Osteocyte (in vitro differentiated cells): ENCODE data around the gene TBC1D16. TPM values are rescaled to one million over a fixed set of nuclear protein-coding genes. Genes with fewer than 3 reads are reported as not detected.
A peak's percentile ranks its signal among the peaks of the same experiment; 100 is the strongest.

Experiments used
- DNase-seq: peaks from one replicate; pipeline ENCODE4 v3.0.0; 2021; ENCODE audit warnings: mixed read lengths; ENCODE audit not compliant: unreplicated experiment; ENCODE audit errors: extremely low spot score
- H3K27ac Mint-ChIP-seq: one replicate; pipeline ENCODE4 v1.8.0; 2021; ENCODE audit warnings: mild to moderate bottlenecking, mixed read lengths; ENCODE audit not compliant: unreplicated experiment
- H3K27me3 Mint-ChIP-seq: one replicate; pipeline ENCODE4 v1.8.0; 2021; ENCODE audit warnings: mixed read lengths; ENCODE audit not compliant: unreplicated experiment
- H3K36me3 Mint-ChIP-seq: one replicate; pipeline ENCODE4 v1.8.0; 2021; ENCODE audit warnings: mixed read lengths; ENCODE audit not compliant: unreplicated experiment
- H3K4me1 Mint-ChIP-seq: one replicate; pipeline ENCODE4 v1.8.0; 2021; ENCODE audit warnings: mixed read lengths; ENCODE audit not compliant: unreplicated experiment
- H3K4me3 Mint-ChIP-seq: one replicate; pipeline ENCODE4 v1.8.0; 2021; ENCODE audit warnings: mild to moderate bottlenecking, moderate library complexity, mixed read lengths; ENCODE audit not compliant: unreplicated experiment
- H3K9me3 Mint-ChIP-seq: one replicate; pipeline ENCODE4 v1.8.0; 2021; ENCODE audit warnings: mixed read lengths; ENCODE audit not compliant: unreplicated experiment
- CTCF ChIP-seq: fragments of 200-600 bp; sonication (generic); IDR thresholded peaks from 2 replicates; pipeline ENCODE4 v1.5.0; 2021; ENCODE audit warnings: antibody characterized with exemption, mild to moderate bottlenecking, moderate library complexity
- total RNA-seq: library from RNA; stranded (reverse); gene quantifications from 2 replicates; pipeline ENCODE4 v1.2.1, GENCODE V29; 2021

The TBC1D16 gene
- total RNA-seq, 1 donor from 2014 or later = 45.9 TPM

DNA sequence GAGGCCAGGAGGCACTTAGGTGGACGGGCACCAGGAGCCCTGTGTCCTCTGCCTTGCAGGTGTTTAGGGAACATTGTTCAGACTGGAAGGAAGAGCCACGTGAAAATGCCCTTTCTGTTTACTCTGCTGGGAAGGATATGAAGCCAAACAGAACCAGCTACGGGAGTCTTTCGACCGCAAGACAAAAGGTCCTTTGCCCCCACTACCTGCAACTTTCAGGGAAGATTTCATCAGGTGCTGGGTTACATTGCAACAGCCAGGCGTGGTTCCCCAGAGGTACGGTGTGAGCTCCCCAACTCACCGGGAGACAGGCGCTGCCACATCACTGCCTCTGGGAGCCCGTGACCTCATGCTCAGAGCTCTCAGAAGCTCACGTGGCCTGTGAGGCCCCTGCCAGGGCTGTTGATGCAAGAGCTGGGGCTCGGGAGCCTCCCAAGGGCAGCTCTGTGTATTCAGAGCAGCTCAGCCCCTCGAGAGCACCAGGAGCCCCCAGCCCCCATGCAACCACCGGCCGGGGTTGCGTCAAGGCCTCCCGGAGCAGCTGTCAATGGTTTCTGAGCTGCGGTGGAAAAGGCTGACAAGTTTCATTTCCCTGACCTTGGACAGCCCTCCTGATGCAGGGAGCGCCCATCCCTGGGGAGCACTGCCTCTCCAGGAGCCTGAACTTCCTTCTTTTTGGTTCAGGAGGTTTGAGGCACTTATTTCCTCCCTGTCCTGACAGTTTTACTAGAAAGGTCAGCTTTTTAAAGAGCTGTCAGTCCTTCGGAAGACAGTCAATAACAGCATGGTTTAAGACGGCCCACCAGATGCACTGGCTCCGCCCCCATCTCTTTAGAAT is 42.1 kb downstream of the TBC1D16 start:
- no peak overlapping the region for H3K4me3 Mint-ChIP-seq
- H3K27ac Mint-ChIP-seq = no peak overlapping the region
- no peaks in the 10 kb centered on the region for H3K9me3 Mint-ChIP-seq
- H3K27me3 Mint-ChIP-seq = no peaks in the 10 kb centered on the region
- TF ChIP-seq CTCF = no peak
- no peaks in the 10 kb centered on the region for H3K36me3 Mint-ChIP-seq
- H3K4me1 Mint-ChIP-seq = peaks cover 50% of the 10 kb centered on the region
- no peak for DNase-seq

DNA sequence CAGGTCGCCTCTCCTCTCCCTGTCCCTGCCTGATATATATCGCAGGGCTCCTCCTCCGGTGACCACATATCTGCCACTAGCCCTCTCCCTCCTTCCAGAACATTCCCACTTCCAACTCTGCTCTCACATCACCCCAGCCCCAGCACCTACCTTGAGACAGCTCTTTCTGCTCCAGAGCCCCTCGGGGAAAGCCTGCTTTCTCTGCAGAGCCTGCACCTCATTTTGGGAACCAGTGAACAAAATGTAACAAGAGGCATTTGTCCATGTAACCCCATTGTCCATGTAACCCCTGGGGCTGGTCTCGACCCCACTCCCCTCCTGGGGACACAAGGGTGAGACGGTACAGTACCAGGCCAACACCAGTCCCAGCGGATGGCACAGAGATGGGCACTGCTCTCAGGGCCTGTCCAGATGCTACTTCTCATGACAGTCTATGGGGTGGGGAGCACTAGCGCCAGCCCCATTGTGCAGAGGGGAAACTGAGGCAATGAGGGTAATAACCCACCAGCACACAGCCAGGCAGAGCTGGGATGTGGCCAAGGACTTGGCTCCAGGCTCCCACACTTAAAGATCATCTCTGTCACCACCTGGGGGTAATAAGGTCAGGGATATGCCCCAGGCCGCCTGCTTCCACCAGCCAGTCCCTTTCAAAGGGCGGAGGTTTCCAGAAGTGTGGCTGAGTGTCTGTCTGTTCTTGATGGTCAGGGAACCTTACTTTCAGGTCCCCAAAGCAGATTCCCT is 42.9 kb downstream of the TBC1D16 start:
- peaks cover 57% of the 10 kb centered on the region for H3K4me1 Mint-ChIP-seq
- no peaks in the 10 kb centered on the region for H3K36me3 Mint-ChIP-seq
- H3K27me3 Mint-ChIP-seq = no peaks in the 10 kb centered on the region
- TF ChIP-seq CTCF = no peak
- peak overlapping the region; percentile 80 for H3K27ac Mint-ChIP-seq
- no peaks in the 10 kb centered on the region for H3K9me3 Mint-ChIP-seq
- DNase-seq = no peak
- peak overlapping the region; percentile 52 for H3K4me3 Mint-ChIP-seq

GRCh38 chr17:79991924-79992648 is 43.6 kb downstream of the TBC1D16 start:
- no peak for DNase-seq

GRCh38 chr17:79991140-79991923 is 44.3 kb downstream of the TBC1D16 start:
- Mint-ChIP-seq H3K9me3 (no peaks in the 10 kb centered on the region), H3K36me3 (no peaks in the 10 kb centered on the region), H3K27ac (no peak overlapping the region), H3K27me3 (no peaks in the 10 kb centered on the region), H3K4me3 (no peak overlapping the region), H3K4me1 (peaks cover 58% of the 10 kb centered on the region)
- DNase-seq = peak; percentile 93
- peak; percentile 83 for TF ChIP-seq CTCF

More at GRCh38 chr17:79991924-79992648, 43.6 kb downstream of the TBC1D16 start:
- peak; percentile 38 for TF ChIP-seq CTCF
- Mint-ChIP-seq H3K36me3 (no peaks in the 10 kb centered on the region), H3K4me1 (peaks cover 57% of the 10 kb centered on the region), H3K4me3 (peak overlapping the region; percentile 52), H3K27me3 (no peaks in the 10 kb centered on the region), H3K9me3 (no peaks in the 10 kb centered on the region), H3K27ac (peak overlapping the region; percentile 80)
